ENCODE results near the gene UGT1A4. TPM values are rescaled to one million over a fixed set of nuclear protein-coding genes. Genes with fewer than 3 reads are reported as not detected.

Gene UGT1A4
- total RNA-seq, 1 experiment from 2014 or later, result not detected

GRCh38 chr2:233690444-233690843, 28.1 kb upstream of the UGT1A4 start:
- H3K36me3 Mint-ChIP-seq (ENCODE audit: insufficient read depth in 1 of 3, low read depth in 3 of 3), result no peaks in the 10 kb centered on the region; a peak in 1 of 7 replicates

More at GRCh38 chr2:233690444-233690843, 28.1 kb upstream of the UGT1A4 start:
- Mint-ChIP-seq H3K4me1 (peaks cover 24 to 29% of the 10 kb centered on the region in 2 experiments), H3K9me3 (no peaks in the 10 kb centered on the region; a peak in 2 of 5 replicates), H3K4me3 (no peak overlapping the region), H3K27ac (no peak overlapping the region), H3K27me3 (ENCODE audit: low read depth) (no peaks in the 10 kb centered on the region; the same call in 1 of the 2 replicates)
- no peak overlapping the region for H3T11ph ChIP-seq (ENCODE audit: low read length)
- no peak overlapping the region for H4K8ac ChIP-seq (replicated peaks; ENCODE audit: insufficient read length, low read depth, low read length)
- no peak overlapping the region for H2AK5ac ChIP-seq (ENCODE audit: insufficient read length, low read length)
- H3K79me2 ChIP-seq (ENCODE audit: insufficient read depth, low read length), result no peaks in the 10 kb centered on the region
- no peak overlapping the region for H2AFZ ChIP-seq (ENCODE audit: low read length)
- DNase-seq, result no peak
- H3K27me3 ChIP-seq (ENCODE audit: insufficient read depth, low read length), result no peaks in the 10 kb centered on the region
- no peak overlapping the region for H3K4ac ChIP-seq (ENCODE audit: low read depth, low read length)
- no peak overlapping the region for H3K56ac ChIP-seq (ENCODE audit: insufficient read length, low read depth, low read length)
- H3K27ac ChIP-seq (ENCODE audit: insufficient read length, low read depth, low read length), result no peak overlapping the region
- no peak overlapping the region for H3K4me2 ChIP-seq (ENCODE audit: insufficient read depth, insufficient read length, low read length)
- H3K9ac ChIP-seq (ENCODE audit: extremely low read depth, insufficient read length, low read length), result no peak overlapping the region
- no peak overlapping the region for H3K23ac ChIP-seq (ENCODE audit: insufficient read length, low read depth, low read length)
- H2BK5ac ChIP-seq (ENCODE audit: insufficient read length, low read length), result no peak overlapping the region
- H4K20me1 ChIP-seq (ENCODE audit: control insufficient read depth, insufficient read depth, insufficient read length), result no peaks in the 10 kb centered on the region
- no peak overlapping the region for H2BK15ac ChIP-seq (ENCODE audit: low read depth, low read length)
- H2BK12ac ChIP-seq (ENCODE audit: insufficient read length, low read depth, low read length), result no peak overlapping the region
- H2BK20ac ChIP-seq (ENCODE audit: low read depth, low read length, poor library complexity, severe bottlenecking), result no peak overlapping the region
- H4K5ac ChIP-seq (ENCODE audit: insufficient read length, low read depth, low read length), result no peak overlapping the region
- no peaks in the 10 kb centered on the region for H3K9me3 ChIP-seq (ENCODE audit: control insufficient read depth, low read depth, low read length)
- no peak overlapping the region for H4K91ac ChIP-seq (ENCODE audit: insufficient read length, low read depth, low read length)
- H2BK120ac ChIP-seq (ENCODE audit: low read depth, low read length, poor library complexity, severe bottlenecking), result peak overlapping the region; percentile 49
- no CpG with 5 or more reads among the region's 4 CpGs for WGBS (ENCODE audit: extremely low coverage, insufficient read length, low lambda C conversion rate)
- no peak overlapping the region for H3K14ac ChIP-seq (ENCODE audit: insufficient read depth, low read length)
- no peak overlapping the region for H3K18ac ChIP-seq (ENCODE audit: insufficient read length, low read depth, low read length)
- H3K79me1 ChIP-seq (ENCODE audit: insufficient read depth, low read depth, low read length, poor library complexity, severe bottlenecking), result no peaks in the 10 kb centered on the region
- H3K23me2 ChIP-seq (ENCODE audit: insufficient read length, low read depth, low read length, poor library complexity, severe bottlenecking), result no peaks in the 10 kb centered on the region
- no peak for TF ChIP-seq CTCF (conservative IDR thresholded peaks at IDR 0.05)
- H3K4me1 ChIP-seq (ENCODE audit: insufficient read depth, low read length), result peaks cover 3% of the 10 kb centered on the region; the same call in 1 of the 2 replicates
